Measurements from ENCODE around the gene ARFRP1.

Gene ARFRP1

DNA sequence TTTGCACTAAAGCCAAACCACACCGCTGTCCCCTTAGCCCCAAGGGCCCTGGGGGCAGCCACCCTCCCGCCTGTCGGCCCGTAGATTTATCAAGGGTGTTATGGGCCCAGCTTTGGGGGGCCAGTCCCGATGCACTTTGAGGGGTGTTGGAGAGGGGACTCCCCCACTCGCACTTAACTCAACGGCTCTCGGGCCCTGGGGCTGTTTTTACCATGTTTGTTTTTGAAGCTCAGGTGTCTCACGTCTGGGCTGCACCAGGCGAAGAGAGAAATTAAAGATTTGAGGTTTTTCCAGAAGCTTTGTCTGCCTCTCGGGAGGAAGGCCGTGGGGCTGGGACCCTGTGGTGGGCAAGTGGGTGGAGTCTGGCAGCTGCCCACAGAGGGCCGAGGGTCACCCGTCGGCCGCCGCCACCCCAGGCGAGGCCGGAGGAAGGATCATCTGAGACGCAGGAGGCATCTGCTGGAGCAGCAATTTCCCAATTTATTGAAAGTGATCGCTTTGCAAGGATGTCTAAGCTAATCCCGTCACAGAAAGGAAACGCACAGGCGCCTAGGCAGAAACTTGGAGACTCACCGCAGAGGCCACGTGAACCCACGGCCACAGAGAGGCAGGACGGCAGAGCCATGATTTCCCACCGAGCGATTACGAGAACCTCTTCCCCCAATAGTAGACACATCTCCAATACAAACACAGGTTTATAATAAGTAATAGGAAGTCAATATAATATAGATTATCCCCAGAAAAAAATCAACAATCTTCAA lies 35.6 kb upstream of the ARFRP1 start:
- no peak for DNase-seq

DNA sequence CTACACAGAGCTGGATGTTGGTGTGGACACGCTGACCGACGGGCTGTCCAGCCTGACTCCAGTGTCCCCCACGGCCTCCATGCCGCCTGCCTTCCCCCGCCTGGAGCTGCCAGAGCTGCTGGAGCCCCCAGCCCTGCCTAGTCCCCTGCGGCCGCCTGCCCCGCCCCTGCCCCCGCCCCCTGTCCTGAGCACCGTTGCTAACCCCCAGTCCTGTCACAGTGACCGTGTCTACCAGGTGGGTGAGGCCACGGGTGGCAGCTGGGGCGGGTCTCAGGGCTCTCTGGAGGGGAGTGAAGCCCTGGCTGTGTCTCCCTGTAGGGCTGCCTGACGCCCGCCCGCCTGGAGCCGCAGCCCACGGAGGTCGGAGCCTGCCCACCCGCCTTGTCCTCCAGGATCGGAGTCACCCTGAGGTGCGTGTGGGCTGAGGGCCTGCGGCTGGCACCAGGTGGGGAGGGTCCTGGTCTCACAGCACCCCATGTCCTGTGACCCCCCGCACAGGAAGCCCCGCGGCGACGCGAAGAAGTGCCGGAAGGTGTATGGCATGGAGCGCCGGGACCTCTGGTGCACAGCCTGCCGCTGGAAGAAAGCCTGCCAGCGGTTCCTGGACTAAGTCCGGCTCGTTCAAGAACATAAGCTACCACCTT lies 34.7 kb upstream of the ARFRP1 start:
- no peak for DNase-seq

DNA sequence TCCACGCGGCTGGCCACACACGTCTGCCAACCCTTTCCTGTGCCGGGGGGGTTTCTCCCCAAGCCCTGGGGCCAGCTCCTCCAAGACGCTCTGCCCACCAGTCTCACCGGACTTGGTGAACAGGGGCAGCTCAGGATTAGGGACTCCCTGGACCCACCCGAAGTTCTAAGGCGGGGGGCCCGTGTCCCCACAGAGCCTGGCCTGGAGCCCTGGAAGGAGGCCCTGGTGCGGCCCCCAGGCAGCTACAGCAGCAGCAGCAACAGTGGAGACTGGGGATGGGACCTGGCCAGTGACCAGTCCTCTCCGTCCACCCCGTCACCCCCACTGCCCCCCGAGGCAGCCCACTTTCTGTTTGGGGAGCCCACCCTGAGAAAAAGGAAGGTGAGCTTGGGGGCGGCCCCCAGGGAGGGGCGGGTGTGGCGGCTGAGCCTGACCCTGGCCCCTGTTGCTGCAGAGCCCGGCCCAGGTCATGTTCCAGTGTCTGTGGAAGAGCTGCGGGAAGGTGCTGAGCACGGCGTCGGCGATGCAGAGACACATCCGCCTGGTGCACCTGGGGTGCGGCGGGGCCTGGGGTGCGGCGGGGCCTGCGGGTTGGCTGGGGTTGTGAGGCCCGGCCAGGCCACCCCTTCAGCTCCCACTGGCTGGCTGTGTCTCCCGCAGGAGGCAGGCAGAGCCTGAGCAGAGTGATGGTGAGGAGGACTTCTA lies 34.1 kb upstream of the ARFRP1 start:
- DNase-seq = no peak

DNA sequence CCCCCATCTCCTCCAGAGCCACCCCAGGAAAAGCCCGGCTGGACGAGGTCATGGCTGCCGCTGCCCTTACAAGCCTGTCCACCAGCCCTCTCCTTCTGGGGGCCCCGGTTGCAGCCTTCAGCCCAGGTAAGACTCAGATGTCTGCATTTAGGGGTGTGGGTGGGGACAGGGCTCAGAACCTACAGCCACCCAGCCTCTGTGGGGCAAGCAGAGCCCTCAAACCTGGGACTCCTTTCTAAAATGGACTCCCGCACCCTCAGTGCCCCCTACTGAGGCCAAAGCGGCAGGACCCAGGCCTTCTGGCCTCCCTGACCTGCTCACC lies 33.5 kb upstream of the ARFRP1 start:
- DNase-seq = no peak

DNA sequence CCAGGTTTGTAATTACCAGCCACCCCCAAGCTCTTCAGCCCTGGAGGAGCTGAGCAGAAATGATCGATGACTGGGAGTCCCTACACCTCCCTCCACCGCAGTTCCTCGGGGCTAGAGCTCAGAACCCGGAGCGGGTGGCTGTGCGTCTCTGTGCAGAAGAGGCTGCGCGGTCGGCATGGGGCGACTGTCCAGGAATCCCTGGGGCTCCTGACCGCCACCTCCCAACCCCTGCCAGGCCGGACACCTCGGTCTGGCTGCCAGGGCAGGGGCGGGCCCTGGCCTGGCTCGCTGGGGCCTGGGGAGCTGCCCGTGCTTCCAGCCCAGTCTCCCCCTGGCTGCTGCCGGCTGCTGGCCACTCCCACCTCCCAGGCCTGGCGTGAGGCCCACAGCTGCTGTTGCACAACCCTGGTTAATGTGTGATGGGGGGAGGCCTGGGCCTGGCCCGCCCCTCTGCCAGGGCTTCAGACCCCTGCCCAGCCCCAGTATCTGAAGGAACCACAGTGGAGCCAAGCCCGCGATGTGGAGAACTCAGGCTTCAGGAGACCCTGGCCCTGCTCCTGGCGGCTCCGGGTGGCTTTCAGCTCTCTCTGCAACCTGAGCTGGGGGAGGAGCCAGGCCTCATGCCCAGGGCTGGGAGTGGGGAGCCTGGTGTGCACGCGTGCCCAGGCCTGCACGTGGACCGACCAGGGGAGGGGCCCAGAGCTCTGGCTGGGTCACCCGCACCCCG lies 33.0 kb upstream of the ARFRP1 start:
- DNase-seq = peak; percentile 20

DNA sequence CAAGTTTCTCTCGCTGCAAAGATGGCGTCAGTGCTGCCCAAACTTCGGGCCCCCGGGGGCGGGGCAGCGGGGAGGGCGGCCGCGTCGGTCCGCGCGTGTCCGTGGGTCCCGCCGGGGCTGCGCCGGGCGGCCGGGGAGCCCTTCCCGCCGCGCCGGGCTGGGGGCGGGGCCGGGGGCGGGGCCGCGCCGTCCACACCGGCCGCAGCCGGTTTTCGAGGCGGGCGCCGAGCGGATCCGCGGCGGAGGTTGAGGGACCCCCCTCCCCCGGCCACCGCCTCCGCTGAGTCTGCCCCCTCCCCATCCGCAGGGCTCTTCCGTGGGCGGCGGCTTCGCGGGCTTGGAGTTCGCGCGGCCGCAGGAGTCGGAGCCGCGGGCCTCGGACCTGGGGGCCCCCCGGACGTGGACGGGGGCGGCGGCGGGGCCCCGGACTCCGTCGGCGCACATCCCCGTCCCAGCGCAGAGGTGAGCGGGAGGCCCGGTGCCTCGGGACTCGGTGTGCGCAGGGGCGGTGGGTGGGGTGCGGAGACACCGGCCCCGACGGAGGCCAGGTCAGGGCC lies 32.4 kb upstream of the ARFRP1 start:
- DNase-seq = peak; percentile 34

DNA sequence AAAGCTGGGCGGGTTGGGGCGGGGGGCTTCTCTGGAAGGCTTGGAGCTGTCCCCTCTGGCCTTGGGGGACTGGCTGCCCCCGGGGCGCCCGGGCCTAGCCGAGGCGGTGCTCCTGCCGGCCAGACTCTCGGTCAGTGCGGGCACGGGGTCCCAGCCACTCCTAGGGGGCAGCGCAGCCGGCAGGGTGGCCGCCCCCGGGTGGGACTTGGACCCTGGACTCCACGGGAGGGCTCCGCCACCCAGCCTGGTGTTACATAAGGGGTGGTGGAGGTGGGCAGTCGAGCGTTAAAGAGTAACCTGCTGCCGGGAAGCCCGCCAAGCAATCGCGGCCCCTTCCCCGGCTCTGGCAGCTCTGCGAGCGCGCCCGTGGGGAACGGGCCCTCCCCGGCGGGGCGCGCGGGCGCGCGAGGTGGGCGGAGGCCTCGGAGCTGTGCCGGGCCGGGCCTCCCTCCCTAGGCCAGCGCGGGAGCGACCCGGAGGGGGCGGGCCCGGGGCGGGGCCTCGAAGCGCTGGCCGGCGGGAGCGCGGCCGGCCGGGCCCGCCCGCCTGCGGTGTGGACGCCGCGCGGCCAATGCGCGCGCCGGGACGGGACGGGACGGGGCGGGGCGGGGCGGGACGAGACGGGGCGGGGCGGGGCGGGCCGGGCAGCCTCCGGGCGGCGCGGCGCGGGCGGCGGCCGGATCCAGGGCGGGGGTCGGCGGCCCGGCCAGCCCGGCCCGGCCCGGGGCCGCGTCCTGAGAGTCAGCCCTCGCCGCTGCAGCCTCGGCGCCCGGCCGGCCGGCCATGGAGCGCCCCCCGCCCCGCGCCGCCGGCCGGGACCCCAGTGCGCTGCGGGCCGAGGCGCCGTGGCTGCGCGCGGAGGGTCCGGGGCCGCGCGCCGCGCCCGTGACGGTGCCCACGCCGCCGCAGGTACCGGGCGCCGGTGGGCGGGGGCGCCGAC lies 31.6 kb upstream of the ARFRP1 start, which contains the start of gene SLC2A4RG:
Gene SLC2A4RG, plus strand, starts transcription at position 647 of the 940 bp plus-strand sequence. Its CDS starts 137 bp downstream, at position 784.
- DNase-seq = peak; percentile 88

DNA sequence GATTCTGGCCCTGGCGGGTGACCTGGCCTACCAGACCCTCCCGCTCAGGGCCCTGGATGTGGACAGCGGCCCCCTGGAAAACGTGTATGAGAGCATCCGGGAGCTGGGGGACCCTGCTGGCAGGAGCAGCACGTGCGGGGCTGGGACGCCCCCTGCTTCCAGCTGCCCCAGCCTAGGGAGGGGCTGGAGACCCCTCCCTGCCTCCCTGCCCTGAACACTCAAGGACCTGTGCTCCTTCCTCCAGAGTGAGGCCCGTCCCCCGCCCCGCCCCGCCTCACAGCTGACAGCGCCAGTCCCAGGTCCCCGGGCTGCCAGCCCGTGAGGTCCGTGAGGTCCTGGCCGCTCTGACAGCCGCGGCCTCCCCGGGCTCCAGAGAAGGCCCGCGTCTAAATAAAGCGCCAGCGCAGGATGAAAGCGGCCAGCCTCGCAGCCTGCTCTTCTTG lies 30.9 kb upstream of the ARFRP1 start:
- DNase-seq = peak; percentile 66

DNA sequence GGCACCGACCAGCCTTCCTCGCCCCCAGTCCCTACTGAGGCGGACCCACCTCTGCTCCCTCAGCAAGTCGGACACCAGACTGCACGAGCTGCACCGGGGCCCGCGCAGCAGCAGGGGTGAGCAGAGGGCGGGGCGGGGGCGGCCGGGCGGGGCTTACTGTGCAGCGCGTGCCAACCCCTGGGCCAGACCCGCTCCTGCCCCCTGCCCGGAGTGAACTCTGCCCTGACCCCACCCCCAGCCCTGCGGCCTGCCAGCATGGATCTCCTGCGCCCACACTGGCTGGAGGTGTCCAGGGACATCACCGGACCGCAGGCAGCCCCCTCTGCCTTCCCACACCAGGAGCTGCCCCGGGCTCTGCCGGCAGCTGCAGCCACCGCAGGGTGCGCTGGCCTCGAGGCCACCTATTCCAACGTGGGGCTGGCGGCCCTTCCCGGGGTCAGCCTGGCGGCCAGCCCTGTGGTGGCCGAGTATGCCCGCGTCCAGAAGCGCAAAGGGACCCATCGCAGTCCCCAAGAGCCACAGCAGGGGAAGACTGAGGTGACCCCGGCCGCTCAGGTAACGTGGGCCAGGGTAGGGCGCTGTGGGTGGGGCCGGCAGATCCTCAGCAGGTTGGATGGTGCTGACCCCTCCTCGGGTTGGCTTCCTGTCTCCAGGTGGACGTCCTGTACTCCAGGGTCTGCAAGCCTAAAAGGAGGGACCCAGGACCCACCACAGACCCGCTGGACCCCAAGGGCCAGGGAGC lies 30.3 kb upstream of the ARFRP1 start:
- peak; percentile 79 for DNase-seq

DNA sequence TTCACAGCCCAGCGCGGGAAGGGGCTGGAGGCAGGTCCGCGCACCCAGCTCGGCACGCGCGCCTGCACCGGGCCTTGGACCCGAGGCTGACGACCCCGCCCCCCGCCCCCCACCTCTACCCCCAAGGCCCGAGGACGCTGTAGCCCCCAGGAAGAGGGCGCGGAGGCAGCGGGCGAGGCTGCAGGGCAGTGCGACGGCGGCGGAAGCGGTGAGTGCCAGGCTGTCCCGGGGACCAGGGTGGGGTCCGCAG lies 29.8 kb upstream of the ARFRP1 start:
- no peak for DNase-seq

DNA sequence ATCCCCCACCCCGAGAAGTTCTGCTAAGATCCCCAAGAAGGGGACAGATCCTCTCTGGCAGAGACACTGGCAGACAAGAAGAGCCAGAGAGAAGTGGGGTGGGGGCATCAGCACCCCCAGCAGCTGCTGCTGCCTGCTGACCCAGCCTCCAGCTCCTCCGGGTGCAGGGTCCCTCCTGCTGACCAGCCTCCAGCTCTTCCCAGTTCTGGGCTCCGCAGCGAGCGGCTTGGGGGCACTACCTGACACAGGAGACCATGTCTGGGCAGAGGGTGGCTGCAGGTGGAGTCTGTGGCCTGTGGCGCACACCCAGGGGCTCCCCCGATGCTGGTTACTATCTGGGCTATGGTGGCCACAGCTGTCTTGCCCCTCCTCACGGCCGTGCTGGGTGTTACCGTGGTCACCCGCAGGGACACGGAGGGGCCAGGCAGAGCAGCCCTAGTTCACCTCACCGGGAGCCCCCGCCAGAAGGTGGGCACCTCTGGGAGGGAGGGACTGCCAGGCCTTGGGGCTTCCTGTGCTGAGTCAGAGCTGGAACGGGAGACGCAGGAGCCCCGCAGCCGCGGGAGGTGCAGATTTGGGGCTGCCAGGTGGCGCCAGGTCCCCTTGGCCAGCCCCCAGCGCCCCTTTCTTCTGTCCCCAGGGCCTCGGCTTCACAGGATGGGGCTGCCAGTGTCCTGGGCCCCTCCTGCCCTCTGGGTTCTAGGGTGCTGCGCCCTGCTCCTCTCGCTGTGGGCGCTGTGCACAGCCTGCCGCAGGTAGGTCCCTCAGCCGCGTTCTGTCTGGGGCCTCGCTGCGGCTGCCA lies 29.3 kb upstream of the ARFRP1 start:
- DNase-seq = peak; percentile 69

DNA sequence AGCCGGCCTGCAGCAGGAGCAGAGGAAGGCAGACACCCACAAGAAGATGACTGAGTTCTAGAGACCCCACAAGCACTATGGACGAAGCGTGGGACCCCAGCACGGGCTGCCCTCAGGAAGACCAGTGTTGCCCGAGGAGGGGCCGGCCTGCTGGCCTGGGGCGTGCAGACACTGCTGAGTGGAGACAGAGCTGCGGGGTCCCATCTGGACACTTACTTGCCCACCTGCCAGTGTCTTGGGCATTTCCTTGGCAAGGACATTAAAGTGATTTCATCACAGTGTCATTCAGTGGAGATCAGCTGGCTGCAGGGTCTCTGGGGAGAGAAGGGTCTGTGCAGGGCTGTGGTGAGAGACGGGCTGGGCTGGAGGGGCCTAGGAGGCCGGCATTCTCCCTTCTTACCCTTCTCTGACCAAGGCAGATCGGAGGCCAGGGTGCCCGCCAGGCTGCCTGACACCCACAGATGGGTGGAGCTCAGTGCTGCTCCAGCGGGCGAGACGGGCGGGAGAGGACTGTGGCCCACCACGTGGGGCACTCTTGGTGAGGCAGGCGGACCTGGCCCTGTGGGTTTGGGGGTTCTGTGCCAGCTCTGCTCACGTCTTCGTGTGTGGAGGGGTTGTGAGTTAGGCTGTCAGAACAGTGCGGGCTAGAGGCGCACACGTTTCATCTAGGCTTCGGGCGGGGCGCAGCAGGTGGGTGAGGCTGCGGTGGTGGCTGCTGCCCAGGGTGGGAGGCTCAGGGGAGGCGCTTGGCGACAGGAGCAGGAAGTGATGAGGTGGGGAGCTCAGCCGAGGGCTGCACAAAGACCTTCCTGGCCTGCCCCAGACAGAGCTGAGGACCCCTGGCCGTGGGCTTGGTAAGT lies 28.3 kb upstream of the ARFRP1 start, which contains the start of gene LIME1:
Gene LIME1, plus strand, starts transcription at position 806 of the 860 bp plus-strand sequence. CDS start 886 bp downstream, outside the sequence.
- DNase-seq = peak; percentile 94

DNA sequence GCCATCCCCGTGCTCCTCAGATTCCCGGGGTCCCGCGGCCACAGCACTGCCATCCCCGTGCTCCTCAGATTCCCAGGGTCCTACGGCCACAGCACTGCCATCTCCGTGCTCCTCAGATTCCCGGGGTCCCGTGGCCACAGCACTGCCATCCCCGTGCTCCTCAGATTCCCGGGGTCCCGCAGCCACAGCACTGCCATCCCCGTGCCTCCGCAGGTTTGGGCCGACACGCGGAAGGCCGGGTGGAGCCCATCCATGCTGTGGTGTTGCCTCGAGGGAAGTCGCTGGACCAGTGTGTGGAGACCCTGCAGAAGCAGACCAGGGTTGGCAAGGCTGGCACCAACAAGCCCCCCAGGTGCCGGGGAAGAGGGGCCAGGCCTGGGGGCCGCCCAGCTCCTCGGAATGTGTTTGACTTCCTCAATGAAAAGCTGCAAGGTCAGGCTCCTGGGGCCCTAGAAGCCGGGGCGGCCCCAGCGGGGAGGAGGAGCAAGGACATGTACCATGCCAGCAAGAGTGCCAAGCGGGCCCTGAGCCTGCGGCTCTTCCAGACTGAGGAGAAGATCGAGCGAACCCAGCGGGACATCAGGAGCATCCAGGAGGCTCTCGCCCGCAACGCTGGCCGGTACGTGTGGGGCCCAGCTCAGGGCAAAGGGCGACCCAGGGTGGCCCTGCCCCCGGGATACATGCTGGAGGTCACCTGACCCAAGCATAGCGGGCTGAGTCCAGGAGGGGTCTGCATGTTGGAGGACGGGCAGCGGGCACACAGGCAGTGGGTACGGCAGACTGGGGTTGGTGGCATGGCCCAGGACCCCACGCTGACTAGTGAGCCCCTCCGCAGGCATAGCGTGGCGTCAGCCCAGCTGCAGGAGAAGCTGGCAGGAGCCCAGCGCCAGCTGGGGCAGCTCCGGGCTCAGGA lies 27.4 kb upstream of the ARFRP1 start:
- DNase-seq = peak; percentile 66

DNA sequence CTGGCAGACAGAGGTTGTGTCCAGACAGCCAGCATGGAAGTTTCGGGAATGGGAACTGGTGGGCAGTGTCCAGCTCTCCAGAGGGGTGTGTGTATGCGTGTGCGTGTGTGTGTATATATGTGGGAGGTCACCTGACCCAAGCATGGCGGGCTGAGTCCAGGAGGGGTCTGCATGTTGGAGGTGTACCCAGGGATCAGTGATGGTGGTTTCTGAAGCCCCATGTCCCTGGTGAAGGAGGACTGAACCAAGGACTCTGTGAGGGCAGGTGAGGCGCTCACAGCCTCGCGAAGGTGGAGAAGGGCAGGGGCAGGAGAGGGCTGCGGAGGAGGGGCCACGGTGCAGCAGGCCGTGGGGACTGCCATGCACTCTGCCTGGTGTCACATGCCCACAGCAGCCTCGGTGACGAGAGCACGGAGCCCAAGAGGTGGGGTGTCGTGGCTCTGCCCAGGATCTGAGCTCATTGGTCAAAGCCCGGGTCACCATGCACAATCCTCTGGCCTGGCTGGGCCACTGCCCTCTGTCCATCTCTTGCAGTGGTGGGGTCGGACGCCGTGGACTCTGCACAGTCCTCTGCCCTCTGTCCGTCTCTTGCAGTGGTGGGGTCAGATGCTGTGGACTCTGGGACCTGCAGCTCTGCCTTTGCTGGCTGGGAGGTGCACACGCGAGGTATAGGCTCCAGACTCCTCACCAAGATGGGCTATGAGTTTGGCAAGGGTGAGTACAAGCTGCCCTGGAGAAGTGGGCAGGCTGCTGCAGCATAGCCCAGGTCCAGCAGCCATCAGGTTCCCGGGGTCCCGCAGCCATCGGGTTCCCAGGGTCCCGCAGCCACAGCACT lies 26.6 kb upstream of the ARFRP1 start:
- no peak for DNase-seq

DNA sequence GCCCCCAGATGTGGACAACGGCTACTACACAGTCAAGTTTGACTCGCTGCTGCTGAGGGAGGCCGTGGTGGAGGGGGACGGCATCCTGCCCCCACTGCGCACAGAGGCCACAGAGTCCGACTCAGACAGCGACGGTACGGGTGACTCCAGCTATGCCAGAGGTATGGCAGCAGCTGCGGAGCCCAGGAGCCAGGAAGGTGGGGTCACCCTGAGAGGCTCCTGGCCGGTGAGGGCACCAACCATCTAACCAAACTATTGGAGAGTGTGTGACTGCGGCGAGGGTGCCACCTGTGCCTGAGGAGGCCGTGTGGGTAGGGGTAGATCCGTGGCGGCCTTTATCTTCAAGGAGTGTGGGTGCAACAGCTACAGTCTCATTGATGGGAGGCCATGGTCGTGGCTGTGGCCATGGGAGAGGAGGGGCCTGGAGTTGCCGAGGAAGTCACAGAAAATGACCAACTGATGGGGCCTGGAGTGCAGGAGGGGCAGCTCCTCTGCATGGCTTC lies 25.9 kb upstream of the ARFRP1 start:
- no peak for DNase-seq

DNA sequence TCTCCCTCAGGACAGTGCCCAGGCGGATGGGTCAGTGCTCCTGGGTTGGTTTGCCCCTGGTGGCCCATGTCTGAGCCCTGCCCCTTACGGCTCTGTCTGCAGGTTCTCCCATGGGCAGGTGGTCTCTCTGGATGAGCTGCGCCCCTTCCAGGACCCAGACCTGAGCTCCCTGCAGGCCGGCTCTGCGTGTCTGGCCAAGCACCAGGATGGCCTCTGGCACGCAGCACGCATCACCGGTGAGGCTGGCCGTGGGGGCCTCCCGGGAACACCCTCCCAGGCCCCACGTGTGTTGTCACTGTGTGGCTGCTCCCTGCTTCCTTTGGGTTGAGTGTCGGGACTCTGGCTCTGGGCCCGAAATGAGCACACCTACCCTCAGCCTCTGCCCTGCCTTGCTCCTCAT lies 25.3 kb upstream of the ARFRP1 start:
- no peak for DNase-seq

All from RPMI8226 (cell line).